ENCODE results near the gene CHRNB2.

The CHRNB2 gene

GRCh38 chr1:154571964-154572288, 4.3 kb downstream of the CHRNB2 start:
- Histone ChIP-seq H3K36me3 (ENCODE audit: control insufficient read depth in 2 of 2, insufficient read depth in 1 of 2, low read length in 2 of 2) (peaks cover 0 to 2% of the 10 kb centered on the region in 2 experiments; a peak in 1 of 3 replicates), H3K9me3 (ENCODE audit: control insufficient read depth, insufficient read depth, low read depth, low read length) (no peaks in the 10 kb centered on the region), H3K27ac (ENCODE audit: extremely low read depth, low read depth, low read length) (no peak overlapping the region), H3K4me1 (ENCODE audit: control insufficient read depth, insufficient read depth, low read length) (peaks cover 6% of the 10 kb centered on the region; the same call in 1 of the 2 replicates), H3K4me3 (ENCODE audit: low read depth, low read length) (no peak overlapping the region)
- POLR2A ChIA-PET: no interaction called here
- CTCF ChIA-PET: interaction anchor here (3.1 kb wide), 1 partner anchor 12 kb away, joined by 18 read pairs; no protein-coding TSS in a partner anchor
- no peak for TF ChIP-seq ZNF792 (tag by site-specific recombination; IDR thresholded peaks at IDR 0.05)
- TF ChIP-seq ZBTB7A (tag by site-specific recombination; IDR thresholded peaks at IDR 0.05; ENCODE audit: low read depth): no peak
- no peak for TF ChIP-seq ZBTB10 (tag by site-specific recombination; IDR thresholded peaks at IDR 0.05)
- TF ChIP-seq, protein P1, sequence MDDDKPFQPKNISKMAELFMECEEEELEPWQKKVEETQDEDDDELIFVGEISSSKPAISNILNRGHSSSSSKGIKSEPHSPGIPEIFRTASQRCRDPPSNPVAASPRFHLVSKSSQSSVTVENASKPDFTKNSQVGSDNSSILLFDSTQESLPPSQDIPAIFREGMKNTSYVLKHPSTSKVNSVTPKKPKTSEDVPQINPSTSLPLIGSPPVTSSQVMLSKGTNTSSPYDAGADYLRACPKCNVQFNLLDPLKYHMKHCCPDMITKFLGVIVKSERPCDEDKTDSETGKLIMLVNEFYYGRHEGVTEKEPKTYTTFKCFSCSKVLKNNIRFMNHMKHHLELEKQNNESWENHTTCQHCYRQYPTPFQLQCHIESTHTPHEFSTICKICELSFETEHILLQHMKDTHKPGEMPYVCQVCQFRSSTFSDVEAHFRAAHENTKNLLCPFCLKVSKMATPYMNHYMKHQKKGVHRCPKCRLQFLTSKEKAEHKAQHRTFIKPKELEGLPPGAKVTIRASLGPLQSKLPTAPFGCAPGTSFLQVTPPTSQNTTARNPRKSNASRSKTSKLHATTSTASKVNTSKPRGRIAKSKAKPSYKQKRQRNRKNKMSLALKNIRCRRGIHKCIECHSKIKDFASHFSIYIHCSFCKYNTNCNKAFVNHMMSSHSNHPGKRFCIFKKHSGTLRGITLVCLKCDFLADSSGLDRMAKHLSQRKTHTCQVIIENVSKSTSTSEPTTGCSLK (tag by site-specific recombination; IDR thresholded peaks at IDR 0.05): no peak
- TF ChIP-seq ZNF138 (tag by site-specific recombination; IDR thresholded peaks at IDR 0.05; ENCODE audit: borderline replicate concordance): no peak
- TF ChIP-seq ZBTB6 (tag by site-specific recombination; IDR thresholded peaks at IDR 0.05): no peak

DNA sequence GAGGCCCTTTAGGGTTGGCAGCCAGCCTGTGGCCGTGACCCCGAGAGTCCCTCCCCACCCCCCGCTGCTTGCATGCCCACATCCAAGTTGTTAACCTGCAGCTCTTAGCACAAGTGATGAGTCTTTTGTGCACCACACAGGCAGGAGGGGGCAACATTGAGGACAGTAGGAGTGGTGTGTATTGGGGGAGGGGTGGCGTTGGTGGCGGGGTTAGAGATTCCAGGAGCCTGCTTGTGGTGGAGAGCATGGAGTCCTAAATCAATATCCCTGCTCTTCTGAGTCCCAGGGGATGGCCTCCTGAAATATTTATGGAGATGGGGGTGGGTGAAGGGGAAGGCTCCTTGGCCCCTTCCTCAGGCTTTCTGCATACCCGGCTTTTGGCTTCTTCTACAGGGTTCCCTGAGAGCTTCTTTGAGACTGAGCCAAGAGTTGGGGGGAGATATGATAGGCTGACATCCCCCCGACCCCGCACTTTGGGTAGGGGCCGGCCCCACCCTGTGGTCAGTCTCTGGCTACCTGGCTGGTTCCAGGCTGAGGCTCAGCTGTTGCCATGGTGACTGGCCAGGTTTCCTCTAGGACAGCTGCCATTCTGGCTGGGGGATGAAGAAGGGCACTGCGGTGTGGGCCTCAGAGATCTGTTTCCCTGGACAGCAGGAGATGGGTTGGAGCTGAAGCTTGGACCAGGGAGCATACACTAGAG, 5.0 kb downstream of the CHRNB2 start:
- H3K9me3 ChIP-seq (ENCODE audit: control insufficient read depth, insufficient read depth, low read depth, low read length): no peaks in the 10 kb centered on the region
- ChIA-PET POLR2A (no interaction called here), CTCF (interaction anchor here (1.1 to 3.1 kb wide), 2 partner anchors 13 to 175 kb away, joined by 3 to 18 read pairs; no protein-coding TSS in a partner anchor)
- no peak overlapping the region for H3K27ac ChIP-seq (ENCODE audit: extremely low read depth, low read depth, low read length)
- TF ChIP-seq ZNF362 (tag by site-specific recombination; IDR thresholded peaks at IDR 0.05): no peak
- no peak for TF ChIP-seq ZBTB7A (tag by site-specific recombination; IDR thresholded peaks at IDR 0.05; ENCODE audit: low read depth)
- TF ChIP-seq ZNF580 (tag by site-specific recombination; IDR thresholded peaks at IDR 0.05): no peak
- TF ChIP-seq, protein P2, sequence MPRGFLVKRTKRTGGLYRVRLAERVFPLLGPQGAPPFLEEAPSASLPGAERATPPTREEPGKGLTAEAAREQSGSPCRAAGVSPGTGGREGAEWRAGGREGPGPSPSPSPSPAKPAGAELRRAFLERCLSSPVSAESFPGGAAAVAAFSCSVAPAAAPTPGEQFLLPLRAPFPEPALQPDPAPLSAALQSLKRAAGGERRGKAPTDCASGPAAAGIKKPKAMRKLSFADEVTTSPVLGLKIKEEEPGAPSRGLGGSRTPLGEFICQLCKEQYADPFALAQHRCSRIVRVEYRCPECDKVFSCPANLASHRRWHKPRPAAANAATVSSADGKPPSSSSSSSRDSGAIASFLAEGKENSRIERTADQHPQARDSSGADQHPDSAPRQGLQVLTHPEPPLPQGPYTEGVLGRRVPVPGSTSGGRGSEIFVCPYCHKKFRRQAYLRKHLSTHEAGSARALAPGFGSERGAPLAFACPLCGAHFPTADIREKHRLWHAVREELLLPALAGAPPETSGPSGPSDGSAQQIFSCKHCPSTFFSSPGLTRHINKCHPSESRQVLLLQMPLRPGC (tag by site-specific recombination; IDR thresholded peaks at IDR 0.05): no peak
- no peak for TF ChIP-seq ZNF600 (tag by site-specific recombination; IDR thresholded peaks at IDR 0.05)
- H3K4me1 ChIP-seq (ENCODE audit: control insufficient read depth, insufficient read depth, low read length): peaks cover 6% of the 10 kb centered on the region; the same call in 1 of the 2 replicates
- H3K36me3 ChIP-seq (ENCODE audit: control insufficient read depth in 2 of 2, insufficient read depth in 1 of 2, low read length in 2 of 2): peaks cover 0 to 9% of the 10 kb centered on the region in 2 experiments; a peak in 1 of 3 replicates
- no peak overlapping the region for H3K4me3 ChIP-seq (ENCODE audit: low read depth, low read length)

Measured in HEK293 (cell line).